ENCODE results near the gene KANSL1L.

Gene KANSL1L

DNA sequence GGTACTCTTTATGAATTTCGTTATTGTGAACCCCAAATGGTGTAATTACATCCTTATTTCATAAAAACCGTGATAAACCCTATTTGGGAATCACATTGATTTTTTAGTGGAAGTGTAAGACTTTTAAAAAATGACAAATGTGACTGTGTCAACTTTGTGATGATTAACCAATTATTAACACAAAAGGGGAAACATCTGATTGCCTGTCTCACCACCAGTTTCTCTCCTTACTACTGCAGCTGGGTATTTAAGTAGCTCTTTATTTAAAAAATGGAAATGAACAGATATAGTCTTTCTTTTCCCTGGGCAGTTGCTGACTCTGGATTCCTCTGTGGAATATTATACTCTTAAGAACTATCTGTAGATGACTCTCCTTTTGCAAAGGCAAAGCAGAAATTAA is 180.4 kb downstream of the KANSL1L start:
- no peak for DNase-seq

DNA sequence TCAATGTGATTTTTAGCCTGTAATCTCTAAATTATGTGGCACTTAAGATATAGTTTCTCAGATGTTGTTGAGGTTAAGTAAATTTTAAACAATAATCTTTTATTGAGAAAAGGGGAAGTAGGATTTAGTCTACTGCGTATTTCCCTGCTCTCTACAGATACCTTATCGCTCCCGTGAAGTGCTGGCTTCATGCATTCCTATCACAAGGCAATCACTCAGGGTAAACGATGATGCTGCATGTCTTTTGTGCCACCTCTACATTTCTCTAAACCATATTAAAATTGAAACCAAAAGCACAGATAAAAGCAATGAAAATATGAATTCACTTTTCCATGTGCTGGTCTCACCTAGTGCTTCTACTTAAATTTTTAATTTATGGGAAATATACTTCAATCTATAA is 183.2 kb downstream of the KANSL1L start:
- DNase-seq: no peak

DNA sequence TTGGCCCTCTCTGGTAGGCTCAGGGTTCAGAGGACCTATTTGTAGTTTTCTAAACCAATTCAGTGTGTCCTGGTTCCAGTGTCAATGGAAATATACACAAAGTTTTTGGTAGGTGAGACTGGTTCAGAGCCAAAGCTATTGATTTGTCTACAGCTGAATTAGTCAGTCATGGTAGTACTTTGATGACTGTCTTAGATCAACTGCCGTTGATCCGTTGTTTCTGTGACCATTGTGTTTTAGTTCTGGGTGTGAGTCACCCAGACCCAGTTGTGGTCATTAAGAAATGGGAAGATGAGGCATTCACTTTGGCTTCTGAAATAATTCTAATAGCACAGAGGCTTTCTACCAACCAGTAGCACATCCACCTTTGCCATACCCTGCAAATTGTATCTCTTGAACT is 184.8 kb downstream of the KANSL1L start:
- no peak for DNase-seq

DNA sequence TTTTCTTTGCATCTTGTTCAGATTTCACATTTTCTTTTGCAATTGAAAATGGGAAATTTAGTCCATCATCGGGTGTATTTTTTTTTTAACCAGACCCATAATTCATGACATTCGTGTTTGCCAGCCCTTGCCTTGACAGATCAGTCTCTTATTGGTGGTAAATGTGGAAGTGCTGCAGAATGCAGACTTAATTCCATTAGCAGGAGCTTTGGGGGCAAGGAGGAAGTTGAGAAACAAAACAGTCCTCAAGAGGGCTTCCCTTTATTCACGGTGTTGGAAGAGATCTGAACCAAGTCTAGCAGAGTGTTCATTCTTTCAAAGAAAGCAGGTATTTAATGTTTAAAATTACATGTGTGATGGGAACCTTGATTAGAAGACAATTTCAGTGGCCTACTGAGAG is 185.3 kb downstream of the KANSL1L start:
- DNase-seq: no peak

DNA sequence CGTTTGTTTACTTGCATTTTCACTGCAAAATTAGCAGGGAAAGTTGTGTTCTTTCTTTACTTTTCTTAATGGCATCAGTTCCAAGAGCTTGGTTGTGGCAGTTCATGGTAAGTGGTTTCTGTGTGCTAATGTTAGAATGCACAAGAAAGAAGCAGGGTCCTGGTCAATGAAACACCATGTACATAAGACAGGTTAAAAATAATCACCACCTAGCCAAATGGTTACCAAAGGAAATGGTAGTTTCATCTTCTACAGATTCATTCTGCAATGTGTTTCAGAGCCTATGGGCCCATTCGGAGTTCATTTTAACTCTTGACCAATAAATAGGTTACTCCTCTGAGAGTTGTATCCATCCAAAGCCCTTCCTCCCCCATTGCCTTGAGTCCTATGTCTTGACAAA is 186.9 kb downstream of the KANSL1L start:
- DNase-seq: no peak

DNA sequence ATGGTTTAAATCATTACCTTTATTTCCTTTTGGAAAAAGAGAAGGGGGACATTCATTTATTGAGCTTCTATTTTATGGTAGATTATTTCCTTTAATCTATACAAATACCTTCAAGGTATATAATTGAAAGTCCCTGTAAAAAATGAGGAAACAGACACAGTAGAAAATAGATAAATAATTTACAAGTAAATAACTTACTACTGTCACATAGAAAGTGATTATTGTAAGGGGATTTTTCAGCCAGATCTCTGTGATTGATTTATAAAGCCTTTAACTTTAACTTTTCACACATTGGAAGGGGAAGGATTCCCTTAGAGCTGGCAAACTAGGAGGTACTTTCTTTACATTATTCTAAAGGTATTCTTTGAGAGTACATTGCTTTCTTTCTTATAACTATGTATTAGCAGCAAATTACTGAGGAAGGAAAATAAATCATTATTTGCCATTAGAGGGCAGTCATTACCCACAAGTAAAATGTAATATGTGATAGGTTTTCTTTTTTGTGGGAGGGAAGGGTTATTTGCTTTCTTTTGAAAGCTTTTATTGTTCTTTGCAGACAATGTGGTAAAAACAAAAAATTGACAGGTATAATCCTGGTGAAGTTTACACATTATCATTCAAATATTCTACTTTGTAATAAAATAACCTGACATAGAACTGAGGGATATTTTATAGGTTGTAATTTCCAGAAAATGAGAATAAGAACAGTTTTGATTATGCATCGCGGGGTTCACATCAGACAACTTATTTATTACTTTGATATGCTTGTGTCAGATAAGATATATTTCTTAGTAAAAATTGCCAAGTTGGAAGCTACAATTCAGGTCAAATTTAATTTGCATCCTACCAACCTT is 193.6 kb downstream of the KANSL1L start:
- DNase-seq: peak in 2 of 3 experiments; percentile 2 to 65

DNA sequence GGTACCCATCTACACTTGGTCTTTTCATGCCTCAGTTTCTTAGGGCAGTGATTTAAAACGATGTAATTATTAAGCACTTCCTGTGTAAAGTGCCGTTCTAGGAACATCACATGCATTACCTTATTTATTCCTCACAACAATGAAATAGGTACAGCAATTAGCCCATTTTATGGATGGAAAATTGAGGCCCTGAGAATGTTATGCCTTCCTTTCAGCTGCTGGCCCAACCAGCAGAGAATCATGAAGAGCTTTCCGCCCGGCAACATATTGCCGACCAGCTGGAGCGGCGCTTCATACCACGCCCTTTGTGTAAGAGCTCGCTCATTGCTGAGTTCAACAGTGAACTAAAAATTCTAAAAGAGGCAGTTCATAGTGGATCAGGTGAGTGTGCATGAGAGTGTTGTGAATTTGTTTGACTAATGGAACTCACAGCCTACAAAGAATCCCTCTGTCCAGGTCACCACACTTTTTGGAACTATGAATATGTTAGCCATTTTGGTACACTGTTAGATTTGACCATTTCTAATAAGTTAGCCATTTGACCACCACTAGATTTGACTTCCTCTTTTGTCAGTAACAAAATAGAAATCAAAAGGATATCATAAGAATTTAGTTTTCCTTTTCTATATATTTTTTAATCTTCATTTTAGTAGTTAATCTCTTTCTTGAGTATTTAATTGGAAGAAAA is 194.4 kb downstream of the KANSL1L start:
- DNase-seq: no peak

DNA sequence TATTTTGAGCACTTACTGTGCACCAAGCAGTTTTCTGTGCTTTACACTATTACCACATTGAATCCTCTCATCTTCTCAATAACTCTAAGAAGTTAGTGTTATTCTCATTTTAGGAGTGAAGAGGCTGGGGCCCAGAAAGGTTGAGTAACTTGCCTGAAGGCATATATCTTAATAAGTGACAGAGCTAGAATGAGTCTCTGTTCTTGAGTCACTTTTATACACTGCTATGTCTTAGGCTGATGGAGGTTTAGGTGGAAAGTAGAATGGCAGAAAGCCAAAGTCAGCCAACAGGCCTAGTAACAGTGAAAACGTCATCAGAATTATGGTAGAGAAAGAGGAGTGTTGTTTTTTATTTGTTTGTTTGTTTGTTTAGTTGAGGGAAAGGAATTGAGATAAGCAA is 196.6 kb downstream of the KANSL1L start:
- DNase-seq: no peak

DNA sequence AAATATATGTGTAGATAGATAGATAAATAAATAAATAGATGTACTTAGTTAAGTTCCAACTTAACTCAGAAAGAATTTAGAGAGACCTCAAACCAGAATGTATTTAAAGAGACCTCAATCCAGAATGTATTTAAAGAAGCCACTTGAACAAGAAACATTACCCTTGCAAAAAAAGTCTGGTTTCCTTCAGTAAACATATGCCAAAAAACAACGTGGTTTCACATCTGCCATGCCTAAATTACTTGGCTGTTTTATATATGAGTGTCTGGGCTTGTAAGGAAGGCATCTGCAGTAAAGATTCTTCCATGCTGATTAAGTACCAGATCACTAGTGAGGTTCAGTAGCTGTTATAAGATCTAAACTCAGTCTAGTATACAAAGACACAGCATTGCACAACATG is 197.9 kb downstream of the KANSL1L start:
- no peak for DNase-seq

Measured in NCI-H1417 (cell line).